ENCODE data around the gene APPL1. TPM values are rescaled to one million over a fixed set of nuclear protein-coding genes. Genes with fewer than 3 reads are reported as not detected.

The APPL1 gene
- total and polyA plus RNA-seq, 2 of the 8 experiments (the other 6 are each of a cell fraction or from before 2014, with no cell fraction given) = 9.4 to 34.4 TPM

DNA sequence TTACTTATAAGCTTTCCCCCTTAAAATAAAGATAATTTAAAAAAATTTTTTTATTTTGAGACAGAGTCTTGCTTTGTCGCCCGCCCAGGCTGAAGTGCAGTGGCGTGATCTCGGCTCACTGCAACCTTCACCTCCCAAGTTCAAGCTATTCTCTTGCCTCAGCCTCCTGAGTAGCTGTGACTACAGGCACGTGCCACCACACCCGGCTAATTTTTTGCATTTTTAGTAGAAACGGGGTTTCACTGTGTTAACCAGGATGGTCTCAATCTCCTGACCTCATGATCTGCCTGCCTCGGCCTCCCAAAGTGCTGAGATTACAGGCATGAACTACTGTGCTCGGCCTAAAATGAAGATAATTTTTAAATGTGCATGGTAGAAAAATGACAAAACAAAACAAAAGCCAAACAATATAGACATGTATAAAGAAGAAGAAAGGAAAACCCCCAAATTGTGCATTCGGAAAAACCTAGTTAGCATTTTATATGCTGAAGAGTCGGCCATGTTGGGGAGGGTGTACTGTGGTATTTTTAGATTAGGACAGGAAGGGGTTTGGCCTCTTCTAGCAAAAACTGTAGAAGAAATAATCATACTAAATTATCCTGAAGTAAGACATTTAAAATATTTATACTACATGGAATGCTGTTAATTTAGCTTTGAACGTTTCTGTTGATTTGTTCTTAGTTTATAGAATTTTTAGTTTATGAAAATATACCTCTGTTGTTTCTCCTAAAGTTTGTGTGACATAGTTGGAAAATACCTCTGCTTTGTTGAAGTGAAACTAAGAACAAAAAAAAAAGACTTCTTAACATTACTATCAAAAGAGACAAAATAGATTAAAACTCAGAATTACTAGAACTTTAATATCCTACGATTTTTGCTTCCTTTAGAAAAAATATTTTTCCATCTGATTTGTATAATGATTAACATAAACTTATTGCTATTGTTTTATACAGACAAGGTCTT lies 7.4 kb downstream of the APPL1 start:
- H3K4me2 ChIP-seq (ENCODE audit: insufficient read depth in 1 of 2, low read depth in 2 of 2, low read length in 2 of 2) = no peak overlapping the region
- peaks cover 0 to 20% of the 10 kb centered on the region in 2 experiments; a peak in 1 of 4 replicates for H3K79me2 ChIP-seq (ENCODE audit: control insufficient read depth in 1 of 2, insufficient read depth in 2 of 2, low read length in 2 of 2)
- H3K4me3 ChIP-seq (ENCODE audit: extremely low read depth in 1 of 4, insufficient read depth in 2 of 4, low read depth in 3 of 4, low read length in 4 of 4) = no peak overlapping the region
- no peak overlapping the region for H3K56ac ChIP-seq (replicated peaks; ENCODE audit: insufficient read length, low read depth, low read length)
- no peak overlapping the region for H3K27ac ChIP-seq (ENCODE audit: low read depth, low read length)
- H2BK12ac ChIP-seq (ENCODE audit: low read depth, low read length) = no peak overlapping the region
- FAIRE-seq (no peak), DNase-seq (ENCODE audit: low read depth in 1 of 2, low spot score in 2 of 2) (no peak)
- no peaks in the 10 kb centered on the region for H3K9me3 ChIP-seq (ENCODE audit: insufficient read depth in 2 of 2, low read depth in 1 of 2, low read length in 1 of 2)
- no peak overlapping the region for H3K4ac ChIP-seq (replicated peaks; ENCODE audit: insufficient read length, low read depth, low read length)
- H4K5ac ChIP-seq (ENCODE audit: insufficient read length, low read depth, low read length) = no peak overlapping the region
- ChIA-PET POLR2A (ENCODE audit: partially characterized antibody) (interaction anchor here (1.9 kb wide), 1 partner anchor 36 kb away, joined by 4 read pairs; the partner anchor contains the start of gene HESX1), CTCF (ENCODE audit: partially characterized antibody) (interaction anchor here (1.9 to 2.4 kb wide), 2 partner anchors 35 to 55 kb away, joined by 5 to 12 read pairs; partner anchors contain the start of gene HESX1)
- no peak overlapping the region for H2BK20ac ChIP-seq (ENCODE audit: low read length)
- H3K9ac ChIP-seq (replicated peaks in 1 of 4; ENCODE audit: extremely low read depth in 1 of 4, low read depth in 3 of 4, low read length in 3 of 4) = no peak overlapping the region
- H3K27me3 ChIP-seq (replicated peaks in 1 of 4; ENCODE audit: control insufficient read depth in 3 of 4, extremely low read depth in 1 of 4, insufficient read depth in 3 of 4, low read length in 3 of 4) = no peaks in the 10 kb centered on the region
- no peak overlapping the region for H2BK5ac ChIP-seq (ENCODE audit: low read depth, low read length)
- no peak overlapping the region for H3K14ac ChIP-seq (ENCODE audit: insufficient read length)
- H3K36me3 ChIP-seq (ENCODE audit: control insufficient read depth in 2 of 4, insufficient read depth in 4 of 4, low read length in 3 of 4) = peaks cover 0 to 11% (median 4%) of the 10 kb centered on the region in 4 experiments; a peak in 4 of 8 replicates
- no peak overlapping the region for H2AFZ ChIP-seq (ENCODE audit: low read length)
- no peak overlapping the region for H2BK120ac ChIP-seq (replicated peaks; ENCODE audit: low read depth, low read length)
- no peak overlapping the region for H2BK15ac ChIP-seq (ENCODE audit: low read length)
- no peak overlapping the region for H4K8ac ChIP-seq (ENCODE audit: extremely low read depth, insufficient read depth, low read length)
- H3K79me1 ChIP-seq (ENCODE audit: low read depth, low read length) = no peaks in the 10 kb centered on the region
- WGBS, 2 experiments (ENCODE audit: extremely low coverage in 1 of 2, insufficient coverage in 1 of 2, insufficient read length in 1 of 2, insufficient replicate concordance in 2 of 2, low coverage in 1 of 2, low lambda C conversion rate in 2 of 2, missing lambda C conversion rate in 1 of 2) = 89% methylated on average over 13 of the region's 13 CpGs; no CpG with 5 or more reads in 1 of the 2 experiments
- no peaks in the 10 kb centered on the region for H3K23me2 ChIP-seq (ENCODE audit: low read depth, low read length)
- no peak overlapping the region for H4K91ac ChIP-seq (replicated peaks; ENCODE audit: insufficient read length, low read length)
- no peak overlapping the region for H3K23ac ChIP-seq (ENCODE audit: insufficient read length)
- H2AK5ac ChIP-seq (ENCODE audit: low read depth, low read length) = no peak overlapping the region
- no peak overlapping the region for H3K18ac ChIP-seq (ENCODE audit: extremely low read depth, low read length)
- no peaks in the 10 kb centered on the region for H3K4me1 ChIP-seq (replicated peaks in 1 of 4; ENCODE audit: control insufficient read depth in 3 of 4, insufficient read depth in 4 of 4, low read length in 3 of 4)
- no peaks in the 10 kb centered on the region for H4K20me1 ChIP-seq (replicated peaks in 1 of 2; ENCODE audit: control insufficient read depth in 1 of 2, insufficient read depth in 2 of 2, low read length in 2 of 2)
- no peak for TF ChIP-seq HDAC6 (IDR thresholded peaks at IDR 0.05; ENCODE audit: low read depth, low read length)
- TF ChIP-seq BRCA1 (IDR thresholded peaks at IDR 0.05; ENCODE audit: low read depth, low read length) = no peak
- TF ChIP-seq TEAD4 (IDR thresholded peaks at IDR 0.05; ENCODE audit: low read depth, low read length) = no peak
- TF ChIP-seq EGR1 (IDR thresholded peaks at IDR 0.05; ENCODE audit: borderline replicate concordance, low read depth, low read length) = no peak
- TF ChIP-seq SIN3A (conservative IDR thresholded peaks at IDR 0.05 in 1 of 2, IDR thresholded peaks at IDR 0.05 in 1 of 2; ENCODE audit: low read depth in 1 of 2, low read length in 2 of 2) = no peak
- TF ChIP-seq GTF2F1 (IDR thresholded peaks at IDR 0.05; ENCODE audit: borderline replicate concordance, low read depth, low read length) = no peak
- TF ChIP-seq EP300 (IDR thresholded peaks at IDR 0.05; ENCODE audit: borderline replicate concordance in 1 of 2, low read depth in 2 of 2, low read length in 2 of 2) = no peak
- no peak for TF ChIP-seq GABPA (IDR thresholded peaks at IDR 0.05; ENCODE audit: borderline replicate concordance, insufficient read depth, low read length)

Data from H1 (cell line).